Naive thymus-derived CD8-positive, alpha-beta T cell (primary cell): Measurements from ENCODE around the gene C16orf74. TPM values are rescaled to one million over a fixed set of nuclear protein-coding genes. Genes with fewer than 3 reads are reported as not detected.

Source experiments
- ATAC-seq, 2 donors: fragments of 150-1000 bp; cut with Tn5 transposase in 1 of 2; sonication (Bioruptor Pico), chemical (Tn5 transposase) in 1 of 2; 1 replicate in 1 of 2; 2 replicates in 1 of 2; pipeline ENCODE4 v1.10.0; 2021; ENCODE audit warnings: mild to moderate bottlenecking in 2 of 2, moderate library complexity in 2 of 2
- POLR2A ChIA-PET: fragments of 350-600 bp; sonication (Branson Sonifier 250); formaldehyde crosslinking; loops from one replicate; lab custom pipeline; 2021; ENCODE audit warnings: antibody characterized with exemption; lab: Charles Lee
- DNase-seq, 10 donors: peaks; one replicate each; pipeline versions ENCODE4 v3.0.0 to v3.0.0-alpha.2; 2020 to 2022
- H3K27ac Mint-ChIP-seq, 10 donors: one replicate each; pipeline ENCODE4 v1.8.0; 2020 to 2022; ENCODE audit warnings: mild to moderate bottlenecking in 10 of 10, mixed read lengths in 10 of 10, moderate library complexity in 4 of 10, inconsistent platforms in 1 of 10
- H3K27me3 Mint-ChIP-seq, 5 donors: one replicate each; pipeline ENCODE4 v1.8.0; 2021 to 2022; ENCODE audit warnings: mixed read lengths in 5 of 5
- H3K36me3 Mint-ChIP-seq, 3 donors: one replicate each; pipeline ENCODE4 v1.8.0; 2020 to 2022; ENCODE audit warnings: mixed read lengths in 3 of 3, mild to moderate bottlenecking in 2 of 3, inconsistent platforms in 1 of 3
- H3K4me1 Mint-ChIP-seq, 4 donors: one replicate each; pipeline ENCODE4 v1.8.0; 2021 to 2022; ENCODE audit warnings: mixed read lengths in 4 of 4
- H3K4me3 Mint-ChIP-seq, 10 donors: one replicate each; pipeline ENCODE4 v1.8.0; 2020 to 2022; ENCODE audit warnings: mild to moderate bottlenecking in 10 of 10, mixed read lengths in 10 of 10, moderate library complexity in 6 of 10, inconsistent platforms in 1 of 10
- H3K9me3 Mint-ChIP-seq, 9 donors: one replicate each; pipeline ENCODE4 v1.8.0; 2020 to 2022; ENCODE audit warnings: mixed read lengths in 9 of 9, mild to moderate bottlenecking in 3 of 9, inconsistent platforms in 1 of 9, moderate library complexity in 1 of 9
- polyA plus RNA-seq, 3 donors: library from polyadenylated mRNA; unstranded; fragments of 300-500 nt; fragmentation: Illumina TruSeq; gene quantifications; one replicate each; pipeline ENCODE4 v1.2.3, GENCODE V29; 2021
- total RNA-seq, 8 experiments: library from RNA in 2 of 8; stranded (reverse) in 2 of 8; gene quantifications; one replicate each; pipeline ENCODE4 v1.2.3 and lab custom pipeline; 2021 to 2026

Gene C16orf74
- total and polyA plus RNA-seq, 5 experiments from 2014 or later: 16.0 to 42.3 (median 19.1) TPM

DNA sequence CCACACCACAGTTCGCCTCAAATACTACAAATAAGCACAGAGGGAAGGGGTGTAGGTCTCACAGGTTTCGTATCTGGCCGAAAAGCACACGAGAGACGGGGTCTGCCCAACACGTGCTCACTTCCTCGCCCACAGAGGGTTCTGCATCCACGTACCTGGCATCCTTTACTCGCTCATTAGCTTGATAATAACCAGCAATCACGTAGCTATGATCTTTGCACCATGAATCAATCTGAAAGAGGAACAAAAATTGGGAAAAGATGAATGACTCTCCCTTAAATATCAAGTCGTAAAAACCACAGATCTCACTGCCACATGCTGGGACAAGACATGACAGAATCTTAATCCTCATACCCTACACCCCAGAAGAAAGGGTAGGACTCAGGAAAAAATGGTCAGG is 37.9 kb upstream of the C16orf74 start:
- ATAC-seq (no peak), DNase-seq (no peak)
- H3K4me3 Mint-ChIP-seq: peak overlapping the region in 4 of 10 donors; percentile 7 to 73 (median 41)
- no peaks in the 10 kb centered on the region for H3K27me3 Mint-ChIP-seq
- peaks cover 37 to 63% (median 50%) of the 10 kb centered on the region in 4 donors for H3K4me1 Mint-ChIP-seq
- POLR2A ChIA-PET: interaction anchor here (3.0 to 3.1 kb wide), 2 partner anchors 9 to 12 kb away, joined by 8 to 19 read pairs; no protein-coding TSS in a partner anchor
- H3K9me3 Mint-ChIP-seq: peaks cover 0 to 5% (median 0%) of the 10 kb centered on the region in 9 donors
- H3K36me3 Mint-ChIP-seq: peaks cover 6 to 68% (median 26%) of the 10 kb centered on the region in 3 donors
- H3K27ac Mint-ChIP-seq: peak overlapping the region in 8 of 10 donors; percentile 41 to 86 (median 82)

- Mint-ChIP-seq H3K27me3 (no peaks in the 10 kb centered on the region), H3K36me3 (peaks cover 0 to 67% (median 11%) of the 10 kb centered on the region in 3 donors)
Measured at GRCh38 chr16:85785927-85786326, 35.0 kb upstream of the C16orf74 start.

GRCh38 chr16:85784813-85785212 is 33.9 kb upstream of the C16orf74 start:
- ATAC-seq: no peak
- Mint-ChIP-seq H3K27me3 (no peaks in the 10 kb centered on the region), H3K9me3 (peaks cover 0 to 2% (median 0%) of the 10 kb centered on the region in 9 donors), H3K4me3 (no peak overlapping the region), H3K36me3 (peaks cover 0 to 75% (median 19%) of the 10 kb centered on the region in 3 donors), H3K4me1 (peaks cover 14 to 38% (median 18%) of the 10 kb centered on the region in 4 donors), H3K27ac (no peak overlapping the region)
- DNase-seq: no peak
- POLR2A ChIA-PET: interaction anchor here (0.6 kb wide), 1 partner anchor 21 kb away, joined by 3 read pairs; no protein-coding TSS in a partner anchor

More at GRCh38 chr16:85785927-85786326, 35.0 kb upstream of the C16orf74 start:
- peaks cover 21 to 49% (median 29%) of the 10 kb centered on the region in 4 donors for H3K4me1 Mint-ChIP-seq
- DNase-seq (no peak), ATAC-seq (no peak)
- peak overlapping the region in 1 of 10 donors; percentile 5 for H3K4me3 Mint-ChIP-seq
- peak overlapping the region in 5 of 10 donors; percentile 43 to 67 (median 66) for H3K27ac Mint-ChIP-seq
- POLR2A ChIA-PET: no interaction called here
- peaks cover 0 to 2% (median 0%) of the 10 kb centered on the region in 9 donors for H3K9me3 Mint-ChIP-seq

DNA sequence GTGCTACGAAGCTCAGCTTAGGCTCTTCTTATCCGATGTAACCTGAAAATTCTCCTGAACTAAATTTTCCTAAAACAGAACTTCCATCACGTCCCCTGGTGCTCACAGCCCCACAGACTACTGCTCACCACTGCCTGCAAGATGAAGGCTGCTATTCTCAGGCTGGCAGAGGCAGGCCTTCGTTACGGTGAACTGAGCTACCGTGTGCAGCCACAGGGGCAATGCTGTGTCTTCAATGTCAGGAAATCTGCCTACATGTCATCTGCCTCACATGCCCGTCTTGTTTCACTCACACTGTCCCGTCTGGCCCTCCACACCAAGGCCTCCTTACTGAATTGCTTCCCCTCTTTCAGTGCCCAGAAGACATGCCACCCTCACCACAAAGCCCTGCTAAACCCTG is 32.5 kb upstream of the C16orf74 start:
- DNase-seq (no peak), ATAC-seq (no peak)
- Mint-ChIP-seq H3K9me3 (no peaks in the 10 kb centered on the region), H3K4me3 (no peak overlapping the region), H3K27me3 (no peaks in the 10 kb centered on the region), H3K4me1 (peaks cover 9 to 24% (median 12%) of the 10 kb centered on the region in 4 donors), H3K27ac (peak overlapping the region in 4 of 10 donors; percentile 22 to 45 (median 38)), H3K36me3 (peaks cover 0 to 81% (median 16%) of the 10 kb centered on the region in 3 donors)
- POLR2A ChIA-PET: no interaction called here

GRCh38 chr16:85782451-85782850 is 31.6 kb upstream of the C16orf74 start:
- DNase-seq (no peak), ATAC-seq (no peak)
- Mint-ChIP-seq H3K4me1 (peaks cover 9 to 19% (median 12%) of the 10 kb centered on the region in 4 donors), H3K27me3 (no peaks in the 10 kb centered on the region), H3K9me3 (no peaks in the 10 kb centered on the region), H3K4me3 (no peak overlapping the region), H3K27ac (peak overlapping the region in 5 of 10 donors; percentile 8 to 81 (median 47)), H3K36me3 (peaks cover 0 to 82% (median 16%) of the 10 kb centered on the region in 3 donors)
- POLR2A ChIA-PET: no interaction called here

- ATAC-seq (no peak), DNase-seq (no peak)
- H3K4me3 Mint-ChIP-seq: no peak overlapping the region
- H3K9me3 Mint-ChIP-seq: no peaks in the 10 kb centered on the region
- POLR2A ChIA-PET: no interaction called here
- peak overlapping the region in 4 of 10 donors; percentile 8 to 47 (median 26) for H3K27ac Mint-ChIP-seq
- H3K4me1 Mint-ChIP-seq: peaks cover 9 to 18% (median 12%) of the 10 kb centered on the region in 4 donors
- H3K27me3 Mint-ChIP-seq: no peaks in the 10 kb centered on the region
- peaks cover 0 to 79% (median 16%) of the 10 kb centered on the region in 3 donors for H3K36me3 Mint-ChIP-seq
Measured at GRCh38 chr16:85781695-85782370, 30.9 kb upstream of the C16orf74 start.

DNA sequence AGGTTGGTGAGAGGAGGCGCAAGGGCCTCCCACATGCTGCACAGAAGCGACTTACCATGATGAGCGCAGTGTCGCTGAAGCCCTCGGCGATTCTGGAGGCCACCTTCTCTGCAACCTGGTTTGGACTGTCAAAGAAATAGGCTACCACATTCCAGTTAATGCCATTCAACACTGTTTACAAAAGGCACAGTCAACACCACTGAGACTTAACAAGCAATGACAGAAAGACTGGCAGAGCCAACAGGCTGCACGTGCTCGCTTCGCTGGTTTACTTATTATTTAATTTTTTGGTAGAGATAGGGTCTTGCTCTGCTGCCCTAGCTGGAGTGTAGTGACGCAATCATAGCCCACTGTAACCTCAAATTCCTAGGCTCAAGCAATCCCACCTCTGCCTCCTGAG is 30.3 kb upstream of the C16orf74 start:
- ATAC-seq (no peak), DNase-seq (no peak)
- H3K4me3 Mint-ChIP-seq: no peak overlapping the region
- H3K9me3 Mint-ChIP-seq: no peaks in the 10 kb centered on the region
- H3K4me1 Mint-ChIP-seq: peaks cover 7 to 15% (median 9%) of the 10 kb centered on the region in 4 donors
- peaks cover 0 to 81% (median 16%) of the 10 kb centered on the region in 3 donors for H3K36me3 Mint-ChIP-seq
- no peaks in the 10 kb centered on the region for H3K27me3 Mint-ChIP-seq
- peak overlapping the region in 2 of 10 donors; percentile 22 to 62 for H3K27ac Mint-ChIP-seq
- POLR2A ChIA-PET: no interaction called here

GRCh38 chr16:85780281-85780680 is 29.4 kb upstream of the C16orf74 start:
- Mint-ChIP-seq H3K4me3 (no peak overlapping the region), H3K4me1 (peaks cover 0 to 8% (median 5%) of the 10 kb centered on the region in 4 donors), H3K27ac (no peak overlapping the region), H3K9me3 (no peaks in the 10 kb centered on the region), H3K27me3 (no peaks in the 10 kb centered on the region), H3K36me3 (peaks cover 0 to 75% (median 16%) of the 10 kb centered on the region in 3 donors)
- no peak for DNase-seq
- POLR2A ChIA-PET: no interaction called here
- ATAC-seq: no peak

DNA sequence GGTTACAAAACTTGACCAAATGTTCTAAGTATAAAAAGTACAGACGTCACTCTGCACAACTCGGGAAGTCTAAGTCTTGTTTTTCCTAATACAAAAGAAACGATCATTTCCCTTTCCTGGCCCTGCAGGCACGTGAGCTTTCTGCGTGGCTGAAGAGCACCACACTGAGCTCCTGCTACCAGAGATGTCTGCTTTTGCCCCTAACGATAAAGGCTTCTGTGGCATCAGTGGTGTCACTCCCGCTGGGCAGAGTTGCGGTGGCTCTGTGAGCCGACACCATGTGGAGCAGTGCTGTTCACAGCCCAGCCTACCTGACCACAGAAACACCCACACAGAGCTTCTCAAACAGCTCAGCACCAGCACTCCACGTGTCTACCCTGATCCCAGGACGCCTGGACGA is 28.0 kb upstream of the C16orf74 start:
- no peak for ATAC-seq
- peak overlapping the region in 4 of 10 donors; percentile 14 to 73 (median 40) for H3K27ac Mint-ChIP-seq
- POLR2A ChIA-PET: no interaction called here

DNA sequence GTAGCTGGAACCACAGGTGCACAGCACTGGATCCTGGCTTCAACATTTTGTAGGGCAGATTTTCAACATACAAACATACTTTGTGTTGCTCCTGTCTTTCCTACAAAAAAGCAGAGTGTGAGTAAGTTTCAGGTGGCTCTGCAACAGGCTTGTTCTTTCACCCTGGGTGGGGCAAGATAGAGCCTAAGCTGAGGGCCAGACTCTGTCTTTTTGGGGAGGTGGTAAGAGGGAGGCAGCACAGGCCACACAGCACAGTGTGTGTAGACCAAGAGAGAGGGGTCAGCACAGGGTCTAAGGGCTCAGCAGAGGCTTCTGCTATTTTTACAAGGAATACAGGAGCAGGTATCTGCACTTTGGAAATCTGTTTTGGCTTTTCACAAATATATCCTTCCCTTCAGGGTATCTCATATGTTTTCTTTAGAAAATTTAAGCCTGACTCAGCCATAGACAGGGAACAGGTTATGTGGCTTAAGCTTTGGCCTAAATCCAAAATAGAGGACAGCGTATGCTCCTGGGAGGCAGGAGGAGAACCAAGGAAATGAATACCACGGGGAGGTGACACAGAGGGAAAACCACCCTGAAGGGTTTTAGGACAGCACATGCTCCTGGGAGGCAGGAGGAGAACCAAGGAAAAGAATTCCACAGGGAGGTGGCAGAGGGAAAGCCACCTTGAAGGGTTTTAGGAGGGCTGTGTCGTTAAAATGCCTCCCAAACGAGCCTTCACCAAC is 26.9 kb upstream of the C16orf74 start:
- H3K4me3 Mint-ChIP-seq: no peak overlapping the region
- H3K27me3 Mint-ChIP-seq: no peaks in the 10 kb centered on the region
- peaks cover 0 to 67% (median 16%) of the 10 kb centered on the region in 3 donors for H3K36me3 Mint-ChIP-seq
- no peaks in the 10 kb centered on the region for H3K9me3 Mint-ChIP-seq
- DNase-seq (peak in 1 of 10 donors; percentile 15), ATAC-seq (no peak)
- POLR2A ChIA-PET: no interaction called here
- H3K27ac Mint-ChIP-seq: peak overlapping the region in 4 of 10 donors; percentile 44 to 63 (median 55)
- H3K4me1 Mint-ChIP-seq: peaks cover 0 to 7% (median 3%) of the 10 kb centered on the region in 4 donors

More for the DNA sequence above, 28.0 kb upstream of the C16orf74 start:
- Mint-ChIP-seq H3K9me3 (no peaks in the 10 kb centered on the region), H3K4me3 (no peak overlapping the region), H3K4me1 (peaks cover 0 to 8% (median 5%) of the 10 kb centered on the region in 4 donors), H3K36me3 (peaks cover 0 to 76% (median 16%) of the 10 kb centered on the region in 3 donors), H3K27me3 (no peaks in the 10 kb centered on the region)
- no peak for DNase-seq

DNA sequence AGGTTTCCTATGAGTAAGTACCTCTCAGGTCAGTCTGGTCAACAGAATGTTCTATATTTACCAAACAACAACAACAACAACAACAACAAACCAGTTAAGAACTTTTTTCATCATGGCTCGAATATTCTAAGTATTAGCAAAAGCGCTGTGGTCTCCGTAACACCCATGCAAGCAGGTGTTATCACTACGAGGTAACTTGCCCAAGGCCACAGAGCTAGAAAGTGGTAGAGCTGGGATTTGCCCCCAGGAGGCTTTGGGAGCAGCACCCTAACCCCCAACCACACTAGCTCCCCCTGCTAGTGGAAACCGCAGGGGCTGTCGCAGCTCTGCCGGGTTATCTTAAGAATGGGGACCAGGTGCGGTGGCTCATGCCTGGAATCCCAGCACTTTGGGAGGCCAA is 23.9 kb upstream of the C16orf74 start:
- H3K27ac Mint-ChIP-seq: peak overlapping the region in 1 of 10 donors; percentile 60
- H3K36me3 Mint-ChIP-seq: peaks cover 0 to 56% (median 15%) of the 10 kb centered on the region in 3 donors
- DNase-seq (peak in 1 of 10 donors; percentile 57), ATAC-seq (no peak)
- no peaks in the 10 kb centered on the region for H3K9me3 Mint-ChIP-seq
- no peaks in the 10 kb centered on the region for H3K27me3 Mint-ChIP-seq
- H3K4me1 Mint-ChIP-seq: peaks cover 0 to 7% (median 0%) of the 10 kb centered on the region in 4 donors
- POLR2A ChIA-PET: interaction anchor here (1.2 kb wide), 1 partner anchor 51 kb away, joined by 4 read pairs; no protein-coding TSS in a partner anchor
- H3K4me3 Mint-ChIP-seq: no peak overlapping the region

DNA sequence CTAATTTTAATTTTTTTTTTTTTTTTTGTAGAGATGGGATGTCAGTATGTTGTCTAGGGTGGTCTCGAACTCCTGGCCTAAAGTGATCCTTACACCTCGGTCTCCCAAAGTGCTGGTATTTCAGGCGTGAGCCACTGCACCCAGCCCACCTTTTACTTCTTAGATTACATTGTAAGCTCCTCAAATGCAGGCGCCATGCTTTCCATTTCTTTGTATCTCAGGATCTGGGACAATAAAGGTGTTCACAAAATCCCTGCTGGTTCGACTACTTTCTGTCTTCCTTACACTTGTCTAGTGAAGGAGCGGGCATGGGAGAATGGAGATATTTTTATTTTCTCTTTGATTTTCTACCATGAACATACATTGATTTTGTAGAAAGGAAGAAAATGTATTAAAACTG is 23.2 kb upstream of the C16orf74 start:
- ATAC-seq (no peak), DNase-seq (no peak)
- Mint-ChIP-seq H3K4me1 (peaks cover 0 to 5% (median 0%) of the 10 kb centered on the region in 4 donors), H3K36me3 (peaks cover 0 to 54% (median 14%) of the 10 kb centered on the region in 3 donors), H3K27me3 (no peaks in the 10 kb centered on the region), H3K4me3 (no peak overlapping the region), H3K27ac (no peak overlapping the region), H3K9me3 (no peaks in the 10 kb centered on the region)
- POLR2A ChIA-PET: interaction anchor here (0.7 to 1.2 kb wide), 5 partner anchors 13 to 355 kb away, joined by 3 to 4 read pairs (median 4); no protein-coding TSS in a partner anchor
